Stimulated activated memory B cell treated with anti-CD40 and anti-IgM and Interleukin-4, amounts not matched to agents 10 μg/mL and 1 μg/mL and 100 μg/mL, for 72 hours (primary cell): ENCODE results near the gene LMX1B.
"Not testable (repeated sequence)": the region's sequence is repeated elsewhere in the genome, so short reads cannot be mapped to it uniquely, and the experiment has no call there.

Source experiments
- ATAC-seq: fragments of 150-1000 bp; cut with Tn5 transposase; 2 replicates; pipeline ENCODE4 v1.10.0; 2021
- H3K27ac Mint-ChIP-seq: one replicate; pipeline ENCODE4 v1.8.0; 2022; ENCODE audit warnings: mild to moderate bottlenecking, mixed read lengths
- H3K27me3 Mint-ChIP-seq: one replicate; pipeline ENCODE4 v1.8.0; 2022; ENCODE audit warnings: mixed read lengths
- H3K36me3 Mint-ChIP-seq: one replicate; pipeline ENCODE4 v1.8.0; 2022; ENCODE audit warnings: mixed read lengths
- H3K4me1 Mint-ChIP-seq: one replicate; pipeline ENCODE4 v1.8.0; 2022; ENCODE audit warnings: mixed read lengths
- H3K4me3 Mint-ChIP-seq: one replicate; pipeline ENCODE4 v1.8.0; 2022; ENCODE audit warnings: mild to moderate bottlenecking, moderate library complexity, mixed read lengths
- H3K9me3 Mint-ChIP-seq: one replicate; pipeline ENCODE4 v1.8.0; 2022; ENCODE audit warnings: mixed read lengths

LMX1B gene

GRCh38 chr9:126649477-126649876, 35.7 kb downstream of the LMX1B start:
- Mint-ChIP-seq H3K9me3 (no peaks in the 10 kb centered on the region), H3K36me3 (no peaks in the 10 kb centered on the region), H3K4me1 (no peaks in the 10 kb centered on the region), H3K27ac (no peak overlapping the region), H3K4me3 (no peak overlapping the region), H3K27me3 (peaks cover 96% of the 10 kb centered on the region)
- ATAC-seq: no peak

GRCh38 chr9:126650404-126651341, 36.9 kb downstream of the LMX1B start:
- Mint-ChIP-seq H3K4me3 (no peak overlapping the region), H3K27ac (no peak overlapping the region), H3K4me1 (no peaks in the 10 kb centered on the region), H3K27me3 (peaks cover 100% of the 10 kb centered on the region), H3K36me3 (no peaks in the 10 kb centered on the region), H3K9me3 (no peaks in the 10 kb centered on the region)
- ATAC-seq: no peak

GRCh38 chr9:126652140-126652582, 38.4 kb downstream of the LMX1B start:
- H3K9me3 Mint-ChIP-seq: no peaks in the 10 kb centered on the region

GRCh38 chr9:126654124-126654523, 40.4 kb downstream of the LMX1B start:
- Mint-ChIP-seq H3K36me3 (no peaks in the 10 kb centered on the region), H3K27me3 (peaks cover 90% of the 10 kb centered on the region), H3K4me1 (no peaks in the 10 kb centered on the region), H3K27ac (no peak overlapping the region), H3K9me3 (no peaks in the 10 kb centered on the region), H3K4me3 (no peak overlapping the region)
- ATAC-seq: no peak

More at GRCh38 chr9:126652140-126652582, 38.4 kb downstream of the LMX1B start:
- peaks cover 99% of the 10 kb centered on the region for H3K27me3 Mint-ChIP-seq
- no peak overlapping the region for H3K4me3 Mint-ChIP-seq
- no peak overlapping the region for H3K27ac Mint-ChIP-seq
- no peaks in the 10 kb centered on the region for H3K36me3 Mint-ChIP-seq
- ATAC-seq: no peak
- H3K4me1 Mint-ChIP-seq: no peaks in the 10 kb centered on the region

GRCh38 chr9:126656214-126656613, 42.5 kb downstream of the LMX1B start:
- H3K27me3 Mint-ChIP-seq: peaks cover 69% of the 10 kb centered on the region
- H3K27ac Mint-ChIP-seq, H3K4me1 Mint-ChIP-seq, H3K36me3 Mint-ChIP-seq, H3K4me3 Mint-ChIP-seq, H3K9me3 Mint-ChIP-seq, ATAC-seq: not testable (repeated sequence)

- ATAC-seq: no peak
- H3K4me1 Mint-ChIP-seq: no peaks in the 10 kb centered on the region
- H3K27me3 Mint-ChIP-seq: peaks cover 48% of the 10 kb centered on the region
- H3K9me3 Mint-ChIP-seq: no peaks in the 10 kb centered on the region
- no peak overlapping the region for H3K27ac Mint-ChIP-seq
- no peak overlapping the region for H3K4me3 Mint-ChIP-seq
- no peaks in the 10 kb centered on the region for H3K36me3 Mint-ChIP-seq
Observed at GRCh38 chr9:126658201-126658825, 44.6 kb downstream of the LMX1B start.

- Mint-ChIP-seq H3K4me3 (no peak overlapping the region), H3K27ac (no peak overlapping the region), H3K4me1 (peaks cover 5% of the 10 kb centered on the region), H3K9me3 (no peaks in the 10 kb centered on the region), H3K36me3 (no peaks in the 10 kb centered on the region), H3K27me3 (peaks cover 46% of the 10 kb centered on the region)
- no peak for ATAC-seq
Observed at GRCh38 chr9:126658956-126659555, 45.3 kb downstream of the LMX1B start.

- peaks cover 45% of the 10 kb centered on the region for H3K27me3 Mint-ChIP-seq
- ATAC-seq: no peak
Observed at GRCh38 chr9:126661122-126661520, 47.4 kb downstream of the LMX1B start.

GRCh38 chr9:126661521-126662251, 48.0 kb downstream of the LMX1B start:
- H3K4me1 Mint-ChIP-seq: peaks cover 27% of the 10 kb centered on the region
- H3K27me3 Mint-ChIP-seq: peaks cover 45% of the 10 kb centered on the region
- H3K36me3 Mint-ChIP-seq: no peaks in the 10 kb centered on the region
- ATAC-seq: no peak
- no peak overlapping the region for H3K4me3 Mint-ChIP-seq
- no peaks in the 10 kb centered on the region for H3K9me3 Mint-ChIP-seq
- no peak overlapping the region for H3K27ac Mint-ChIP-seq

More at GRCh38 chr9:126661122-126661520, 47.4 kb downstream of the LMX1B start:
- Mint-ChIP-seq H3K4me1 (peaks cover 21% of the 10 kb centered on the region), H3K9me3 (no peaks in the 10 kb centered on the region), H3K36me3 (no peaks in the 10 kb centered on the region), H3K4me3 (no peak overlapping the region), H3K27ac (no peak overlapping the region)

GRCh38 chr9:126663661-126664072, 49.9 kb downstream of the LMX1B start:
- peaks cover 29% of the 10 kb centered on the region for H3K4me1 Mint-ChIP-seq
- H3K27ac Mint-ChIP-seq: no peak overlapping the region
- no peaks in the 10 kb centered on the region for H3K36me3 Mint-ChIP-seq
- no peaks in the 10 kb centered on the region for H3K9me3 Mint-ChIP-seq
- no peak overlapping the region for H3K4me3 Mint-ChIP-seq
- peaks cover 33% of the 10 kb centered on the region for H3K27me3 Mint-ChIP-seq
- no peak for ATAC-seq

GRCh38 chr9:126664900-126665643, 51.3 kb downstream of the LMX1B start:
- Mint-ChIP-seq H3K9me3 (no peaks in the 10 kb centered on the region), H3K4me1 (peaks cover 29% of the 10 kb centered on the region), H3K27ac (no peak overlapping the region), H3K4me3 (no peak overlapping the region), H3K27me3 (peaks cover 33% of the 10 kb centered on the region), H3K36me3 (no peaks in the 10 kb centered on the region)
- no peak for ATAC-seq

- Mint-ChIP-seq H3K27ac (peak overlapping the region; percentile 77), H3K9me3 (no peaks in the 10 kb centered on the region), H3K4me3 (no peak overlapping the region), H3K4me1 (peaks cover 29% of the 10 kb centered on the region), H3K27me3 (peaks cover 33% of the 10 kb centered on the region), H3K36me3 (no peaks in the 10 kb centered on the region)
- no peak for ATAC-seq
Observed at GRCh38 chr9:126665644-126666035, 51.9 kb downstream of the LMX1B start.

GRCh38 chr9:126666155-126666803, 52.6 kb downstream of the LMX1B start:
- Mint-ChIP-seq H3K9me3 (no peaks in the 10 kb centered on the region), H3K27me3 (peaks cover 33% of the 10 kb centered on the region), H3K27ac (peak overlapping the region; percentile 77), H3K4me1 (peaks cover 29% of the 10 kb centered on the region), H3K4me3 (peak overlapping the region; percentile 51), H3K36me3 (no peaks in the 10 kb centered on the region)
- peak; percentile 71 for ATAC-seq
